GM19455 (cell line): ENCODE results near the gene EMSY.
"Not testable (repeated sequence)": the region's sequence is repeated elsewhere in the genome, so short reads cannot be mapped to it uniquely, and the experiment has no call there.

ENCODE experiments used
- ATAC-seq: cut with Tn5 transposase; IDR thresholded peaks from one replicate; pipeline ENCODE4 v1.9.1; 2021; ENCODE audit not compliant: unreplicated experiment

Gene EMSY

GRCh38 chr11:76444384-76445120 lies at the start of gene EMSY:
Gene EMSY (plus strand): TSS chr11:76445018. CDS start chr11:76446939, 1,921 bp downstream.
- ATAC-seq: peak; percentile 94

- ATAC-seq: no peak
Observed at GRCh38 chr11:76395296-76395695, 49.5 kb upstream of the EMSY start.

- ATAC-seq: no peak
Observed at GRCh38 chr11:76397383-76397782, 47.4 kb upstream of the EMSY start.

- no peak for ATAC-seq
Observed at GRCh38 chr11:76400967-76401366, 43.9 kb upstream of the EMSY start.

- ATAC-seq: not testable (repeated sequence)
Observed at GRCh38 chr11:76401484-76401883, 43.3 kb upstream of the EMSY start.

- no peak for ATAC-seq
Observed at GRCh38 chr11:76406359-76406758, 38.5 kb upstream of the EMSY start.

- no peak for ATAC-seq
Observed at GRCh38 chr11:76408171-76408965, 36.5 kb upstream of the EMSY start.

- no peak for ATAC-seq
Observed at GRCh38 chr11:76410851-76411357, 33.9 kb upstream of the EMSY start.

GRCh38 chr11:76415073-76415472 lies 29.7 kb upstream of the EMSY start:
- ATAC-seq: no peak

GRCh38 chr11:76419896-76420295 lies 24.9 kb upstream of the EMSY start:
- ATAC-seq: no peak

- no peak for ATAC-seq
Observed at GRCh38 chr11:76424379-76424778, 20.4 kb upstream of the EMSY start.

GRCh38 chr11:76424891-76425290 lies 19.9 kb upstream of the EMSY start:
- no peak for ATAC-seq

- no peak for ATAC-seq
Observed at GRCh38 chr11:76426660-76427059, 18.2 kb upstream of the EMSY start.

- ATAC-seq: no peak
Observed at GRCh38 chr11:76436020-76436419, 8.8 kb upstream of the EMSY start.

GRCh38 chr11:76443268-76443980 lies 1.4 kb upstream of the EMSY start:
- ATAC-seq: no peak

- no peak for ATAC-seq
Observed at GRCh38 chr11:76444065-76444383, 794 bp upstream of the EMSY start.

- peak; percentile 26 for ATAC-seq
Observed at GRCh38 chr11:76445121-76446084, 585 bp downstream of the EMSY start.

- ATAC-seq: no peak
Observed at GRCh38 chr11:76448506-76448905, 3.7 kb downstream of the EMSY start.

- ATAC-seq: no peak
Observed at GRCh38 chr11:76453248-76453647, 8.4 kb downstream of the EMSY start.

GRCh38 chr11:76455331-76455730 lies 10.5 kb downstream of the EMSY start:
- no peak for ATAC-seq
